Liver (tissue), 9 donors: ENCODE measurements around the gene SMCO4. TPM values are rescaled to one million over a fixed set of nuclear protein-coding genes. Genes with fewer than 3 reads are reported as not detected.
"Not testable (repeated sequence)": the region's sequence is repeated elsewhere in the genome, so short reads cannot be mapped to it uniquely, and the experiment has no call there.

Experiments
- DNase-seq: peaks from one replicate; pipeline ENCODE4 v3.0.0-alpha.2; 2017; ENCODE audit warnings: low spot score
- H3K27ac ChIP-seq, 2 donors: one replicate each; pipeline ENCODE4 v1.7.0; 2013; ENCODE audit warnings: inconsistent platforms in 2 of 2, low read length in 2 of 2, control low read depth in 1 of 2, low read depth in 1 of 2, mild to moderate bottlenecking in 1 of 2
- H3K27me3 ChIP-seq, 4 donors: one replicate each; pipeline versions ENCODE4 v1.6.1 to v1.7.0; 2013; ENCODE audit warnings: low read length in 3 of 4, inconsistent platforms in 1 of 4, mild to moderate bottlenecking in 1 of 4, moderate library complexity in 1 of 4; ENCODE audit not compliant: control insufficient read depth in 4 of 4, insufficient read depth in 4 of 4
- H3K36me3 ChIP-seq, 4 donors: one replicate each; pipeline versions ENCODE4 v1.6.1 to v1.7.0; 2013; ENCODE audit warnings: low read length in 3 of 4, mild to moderate bottlenecking in 3 of 4, low read depth in 1 of 4, moderate library complexity in 1 of 4; ENCODE audit not compliant: control insufficient read depth in 4 of 4, insufficient read depth in 3 of 4
- H3K4me1 ChIP-seq, 4 donors: one replicate each; pipeline versions ENCODE4 v1.6.1 to v1.7.0; 2013; ENCODE audit warnings: low read length in 3 of 4, mild to moderate bottlenecking in 3 of 4, moderate library complexity in 1 of 4; ENCODE audit not compliant: control insufficient read depth in 4 of 4, insufficient read depth in 4 of 4
- H3K4me3 ChIP-seq, 3 donors: one replicate each; pipeline versions ENCODE4 v1.6.1 to v1.7.0; 2013; ENCODE audit warnings: low read length in 3 of 3, control low read depth in 1 of 3, low read depth in 1 of 3, mild to moderate bottlenecking in 1 of 3
- H3K9ac ChIP-seq, 2 donors: one replicate each; pipeline ENCODE4 v1.7.0; 2013; ENCODE audit warnings: low read length in 2 of 2, mild to moderate bottlenecking in 2 of 2, moderate library complexity in 2 of 2, control low read depth in 1 of 2, low read depth in 1 of 2
- H3K9me3 ChIP-seq, 4 donors: one replicate each; pipeline versions ENCODE4 v1.6.1 to v1.7.0; 2013; ENCODE audit warnings: low read length in 3 of 4; ENCODE audit not compliant: control insufficient read depth in 4 of 4
- ATF3 ChIP-seq: IDR thresholded peaks from 2 replicates; pipeline ENCODE4 v1.6.1; 2016; ENCODE audit warnings: antibody characterized with exemption
- CTCF ChIP-seq: fragments of 150-350 bp; IDR thresholded peaks from 2 replicates; pipeline ENCODE4 v1.5.1; 2017; ENCODE audit warnings: improper control_type of control experiment, low read depth, low read length; ENCODE audit not compliant: missing input control
- EGR1 ChIP-seq, 2 donors: IDR thresholded peaks; 2 replicates each; pipeline ENCODE4 v1.6.1; 2016 to 2018; ENCODE audit warnings: antibody characterized with exemption in 2 of 2, low read depth in 2 of 2
- FOXA1 ChIP-seq: IDR thresholded peaks from 2 replicates; pipeline ENCODE4 v1.6.1; 2016; ENCODE audit warnings: antibody characterized with exemption
- FOXA2 ChIP-seq: IDR thresholded peaks from 2 replicates; pipeline ENCODE4 v1.6.1; 2016; ENCODE audit warnings: antibody characterized with exemption
- GABPA ChIP-seq, 2 donors: IDR thresholded peaks in 1 of 2; conservative IDR thresholded peaks in 1 of 2; 2 replicates each; pipeline ENCODE4 v1.6.1; 2016; ENCODE audit warnings: antibody characterized with exemption in 2 of 2, mild to moderate bottlenecking in 1 of 2, moderate library complexity in 1 of 2
- HNF4A ChIP-seq, 2 donors: conservative IDR thresholded peaks; 2 replicates each; pipeline ENCODE4 v1.6.1; 2016; ENCODE audit warnings: antibody characterized with exemption in 2 of 2, mild to moderate bottlenecking in 2 of 2
- JUND ChIP-seq, 2 donors: IDR thresholded peaks; 2 replicates each; pipeline ENCODE4 v1.6.1; 2016; ENCODE audit warnings: antibody characterized with exemption in 2 of 2
- MAX ChIP-seq: IDR thresholded peaks from 2 replicates; pipeline ENCODE4 v1.6.1; 2016; ENCODE audit warnings: antibody characterized with exemption
- NR2F2 ChIP-seq: IDR thresholded peaks from 2 replicates; pipeline ENCODE4 v1.6.1; 2016; ENCODE audit warnings: antibody characterized with exemption
- RAD21 ChIP-seq, 2 donors: IDR thresholded peaks; 2 replicates each; pipeline ENCODE4 v1.6.1; 2016; ENCODE audit warnings: antibody characterized with exemption in 2 of 2, mild to moderate bottlenecking in 2 of 2
- REST ChIP-seq: IDR thresholded peaks from 2 replicates; pipeline ENCODE4 v1.6.1; 2016; ENCODE audit warnings: antibody characterized with exemption, mild to moderate bottlenecking
- RXRA ChIP-seq, 2 donors: IDR thresholded peaks; 2 replicates each; pipeline ENCODE4 v1.6.1; 2017 to 2018; ENCODE audit warnings: antibody characterized with exemption in 2 of 2, mild to moderate bottlenecking in 1 of 2
- SP1 ChIP-seq: IDR thresholded peaks from 2 replicates; pipeline ENCODE4 v1.6.1; 2018; ENCODE audit warnings: antibody characterized with exemption, mild to moderate bottlenecking
- TAF1 ChIP-seq: conservative IDR thresholded peaks from 2 replicates; pipeline ENCODE4 v1.6.1; 2016; ENCODE audit warnings: antibody characterized with exemption, mild to moderate bottlenecking
- YY1 ChIP-seq: IDR thresholded peaks from 2 replicates; pipeline ENCODE4 v1.6.1; 2016; ENCODE audit warnings: antibody characterized with exemption, mild to moderate bottlenecking
- ZBTB33 ChIP-seq: IDR thresholded peaks from 2 replicates; pipeline ENCODE4 v1.6.1; 2016; ENCODE audit warnings: antibody characterized with exemption
- WGBS: extraction: QIAGEN DNeasy Blood & Tissue Kit; methylation state at CpG from one replicate; pipeline ENCODE4 v1.1.7; 2013; 5-methylcytosine and 5-hydroxymethylcytosine counted together
- polyA plus RNA-seq, 2 donors: library from polyadenylated mRNA; stranded (reverse) in 1 of 2; unstranded in 1 of 2; fragments of 200-250 nt in 1 of 2; fragments of >200 nt in 1 of 2; fragmentation: Nextera tagmentation in 1 of 2; extraction: Ambion mirVana in 1 of 2; gene quantifications; one replicate each; pipeline versions ENCODE4 v1.2.1 to v1.2.3, GENCODE V29; 2013 to 2015
- total RNA-seq, 2 donors: library from RNA; depleted of rRNA; stranded (reverse); fragments of >200 nt; gene quantifications; one replicate each; pipeline ENCODE4 v1.2.3, GENCODE V29; 2014
- donor health status: healthy.
- donor health status: healthy.
- donor health status: healthy.
- donor health status: healthy.
- donor health status: healthy.

The SMCO4 gene
- total and polyA plus RNA-seq, 4 donors: 21.2 to 98.8 (median 47.9) TPM

- H3K27me3 ChIP-seq, DNase-seq, H3K36me3 ChIP-seq, H3K9me3 ChIP-seq, H3K27ac ChIP-seq, H3K4me1 ChIP-seq, H3K4me3 ChIP-seq, H3K9ac ChIP-seq: not testable (repeated sequence)
- 79% methylated on average over 4 of the region's 4 CpGs for WGBS
Observed at GRCh38 chr11:93576870-93577269, 33.7 kb upstream of the SMCO4 start.

GRCh38 chr11:93574638-93575220 is 31.5 kb upstream of the SMCO4 start:
- no peak overlapping the region for H3K27ac ChIP-seq
- H3K9ac ChIP-seq: no peak overlapping the region
- H3K9me3 ChIP-seq: no peaks in the 10 kb centered on the region
- WGBS: 95% methylated on average over 2 of the region's 2 CpGs
- peaks cover 0 to 13% (median 8%) of the 10 kb centered on the region in 4 donors for H3K4me1 ChIP-seq
- TF ChIP-seq RXRA (IDR thresholded peaks at IDR 0.05): no peak
- TF ChIP-seq REST: no peak
- TF ChIP-seq HNF4A (conservative IDR thresholded peaks at IDR 0.05): no peak
- TF ChIP-seq GABPA (IDR thresholded peaks at IDR 0.05 in 1 of 2, conservative IDR thresholded peaks at IDR 0.05 in 1 of 2): no peak
- no peak for TF ChIP-seq ATF3
- no peak for TF ChIP-seq RAD21 (IDR thresholded peaks at IDR 0.05)
- TF ChIP-seq CTCF: no peak
- TF ChIP-seq FOXA2: no peak
- TF ChIP-seq EGR1 (IDR thresholded peaks at IDR 0.05; ENCODE audit: low read depth in 2 of 2): no peak
- TF ChIP-seq TAF1: no peak
- no peak for TF ChIP-seq ZBTB33
- TF ChIP-seq SP1: no peak
- no peak for TF ChIP-seq YY1
- TF ChIP-seq FOXA1: no peak
- TF ChIP-seq JUND (IDR thresholded peaks at IDR 0.05): no peak
- TF ChIP-seq MAX: no peak
- TF ChIP-seq NR2F2: no peak
- DNase-seq: no peak
- no peaks in the 10 kb centered on the region for H3K36me3 ChIP-seq
- H3K27me3 ChIP-seq: no peaks in the 10 kb centered on the region
- no peak overlapping the region for H3K4me3 ChIP-seq
